GM19438 (cell line): ENCODE results near the gene UROC1.

Experiments
- ATAC-seq: cut with Tn5 transposase; IDR thresholded peaks from one replicate; pipeline ENCODE4 v1.9.1; 2021; ENCODE audit warnings: low read depth; ENCODE audit not compliant: unreplicated experiment

Gene UROC1

DNA sequence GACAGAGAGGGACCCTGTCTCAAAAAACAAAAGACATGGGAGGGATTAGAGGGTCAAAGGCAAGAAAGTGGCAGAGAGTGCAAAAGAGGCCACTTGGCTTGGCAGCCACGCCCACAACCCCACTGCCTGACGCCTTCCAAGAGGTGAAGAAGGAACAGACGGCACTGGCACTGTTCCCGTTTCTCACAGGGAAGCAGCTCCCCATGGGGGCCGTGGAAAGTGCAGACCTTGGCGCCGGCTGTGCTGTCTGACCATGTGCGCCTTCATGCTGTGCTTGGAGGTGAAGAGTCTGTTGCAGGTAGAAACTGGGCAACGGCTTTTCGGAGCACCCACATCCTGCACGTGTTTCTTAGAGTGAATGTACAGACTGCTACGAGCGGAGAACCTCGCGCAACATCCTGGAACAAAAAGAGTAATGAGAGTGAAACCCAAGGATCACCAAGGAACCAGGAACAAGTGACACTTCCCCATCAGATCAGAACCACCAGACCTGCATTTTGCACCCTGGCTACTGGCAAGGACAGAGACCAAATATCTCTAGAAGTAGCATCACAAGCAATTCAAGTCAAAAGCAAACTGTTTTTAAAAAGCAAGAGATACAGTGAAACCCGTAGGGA, 51.5 kb downstream of the UROC1 start:
- no peak for ATAC-seq

DNA sequence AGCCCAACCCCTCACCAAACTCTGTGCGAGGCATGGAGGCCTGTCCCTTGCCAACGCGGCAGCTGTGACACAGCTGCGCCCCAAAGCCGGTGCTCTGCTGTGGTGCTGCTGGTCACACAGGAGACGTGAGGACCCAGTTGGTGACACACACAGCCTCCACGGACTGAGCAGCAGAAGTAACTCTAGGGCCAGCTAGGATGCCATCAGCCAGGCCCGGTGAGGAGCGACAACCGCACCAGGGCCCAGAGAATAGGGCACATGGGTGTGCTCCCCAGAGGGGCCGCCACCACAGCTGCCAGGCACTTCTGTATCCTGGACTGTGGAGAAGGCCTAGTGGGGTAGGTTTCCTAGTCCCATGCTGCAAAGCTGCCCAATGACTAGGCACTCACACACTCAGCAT, 52.6 kb downstream of the UROC1 start:
- ATAC-seq = no peak

- no peak for ATAC-seq
Observed at GRCh38 chr3:126464494-126464893, 53.1 kb downstream of the UROC1 start.

GRCh38 chr3:126464093-126464492, 53.5 kb downstream of the UROC1 start:
- ATAC-seq = no peak

DNA sequence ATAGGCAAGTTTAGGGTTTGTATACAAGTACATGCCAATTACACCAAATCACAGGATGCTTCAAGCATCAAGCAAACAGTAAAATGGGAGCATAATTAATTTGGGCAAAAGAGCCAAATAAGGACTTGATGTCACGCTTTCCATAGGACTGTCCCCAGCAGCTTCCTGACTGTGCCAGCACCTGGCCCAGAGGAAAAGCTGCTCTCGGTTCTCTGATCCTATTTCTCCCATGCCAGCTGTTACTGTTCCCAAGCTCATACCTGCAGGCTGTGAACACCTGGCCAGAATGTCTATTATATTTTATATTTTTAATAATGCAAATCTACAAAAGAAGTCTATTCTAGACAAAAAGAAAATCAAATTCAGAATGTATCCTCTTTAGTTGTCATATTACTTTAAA, 54.1 kb downstream of the UROC1 start:
- ATAC-seq = no peak

- ATAC-seq = no peak
Observed at GRCh38 chr3:126461450-126462070, 56.0 kb downstream of the UROC1 start.

- no peak for ATAC-seq
Observed at GRCh38 chr3:126460381-126460780, 57.2 kb downstream of the UROC1 start.

GRCh38 chr3:126459763-126460127, 57.8 kb downstream of the UROC1 start:
- no peak for ATAC-seq

- no peak for ATAC-seq
Observed at GRCh38 chr3:126459111-126459762, 58.3 kb downstream of the UROC1 start.

DNA sequence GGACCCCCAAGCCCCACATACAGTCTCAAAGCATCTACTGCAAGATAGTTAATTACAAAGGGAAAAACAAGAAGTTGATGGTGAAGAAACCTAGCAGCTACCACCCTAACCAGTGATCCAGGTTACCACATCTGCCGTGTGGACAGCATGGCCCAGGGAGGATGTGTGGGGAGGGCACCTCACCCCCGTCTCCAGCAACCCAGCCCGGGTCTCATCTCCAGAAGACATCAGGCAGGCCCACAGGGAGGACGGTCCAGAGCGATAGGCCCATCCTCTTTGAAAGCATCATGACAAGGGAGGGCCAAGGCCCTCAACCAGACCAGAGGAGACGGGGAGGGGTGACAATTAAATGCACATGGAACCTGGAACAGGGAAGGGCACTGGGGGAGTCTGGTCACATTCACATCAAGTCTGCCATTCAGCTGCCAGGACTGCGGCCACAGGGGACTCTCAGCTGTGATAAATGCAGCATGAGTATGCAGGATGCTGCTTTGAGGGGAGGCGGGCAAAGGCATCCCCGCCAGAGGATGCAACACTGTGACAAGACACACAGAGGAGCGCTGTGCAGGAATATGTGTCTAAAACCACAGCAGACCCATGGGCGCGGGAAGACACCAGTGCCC, 60.7 kb downstream of the UROC1 start:
- ATAC-seq = no peak

GRCh38 chr3:126456211-126456610, 61.4 kb downstream of the UROC1 start:
- no peak for ATAC-seq

DNA sequence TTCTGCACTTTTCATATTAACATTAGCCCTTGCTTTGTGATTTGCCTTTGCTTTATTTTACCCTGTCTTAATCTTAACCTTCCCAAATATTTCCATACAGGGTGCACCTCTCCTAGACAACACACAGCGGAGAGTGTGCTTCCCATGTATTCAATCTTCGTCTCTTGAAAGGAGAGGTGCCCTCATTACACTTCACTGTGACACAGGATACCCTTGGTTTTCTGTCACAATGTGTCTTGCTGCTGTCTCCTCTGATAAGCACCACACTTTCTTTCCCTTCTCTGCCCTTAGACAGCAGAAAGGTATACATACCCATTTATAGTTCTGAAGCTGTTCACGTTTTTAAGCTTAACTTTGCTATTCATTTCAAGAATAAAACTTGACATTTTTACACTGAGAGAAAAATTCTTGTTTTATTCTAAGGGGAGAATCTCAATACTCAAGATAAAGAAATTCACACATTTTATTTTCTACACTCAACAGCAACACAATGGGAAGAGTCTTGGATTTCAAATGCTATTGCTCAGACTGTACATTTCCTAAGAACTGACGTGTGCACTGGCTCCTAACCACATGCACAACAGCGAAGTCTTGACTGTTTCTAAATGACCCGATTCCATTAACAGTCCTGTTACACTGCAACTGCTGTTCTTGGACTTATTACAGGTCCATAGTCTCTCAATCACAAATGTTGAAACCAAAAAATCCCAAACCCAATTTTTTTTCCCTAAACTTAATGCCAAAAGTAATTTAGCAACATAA, 63.0 kb downstream of the UROC1 start:
- ATAC-seq = no peak

DNA sequence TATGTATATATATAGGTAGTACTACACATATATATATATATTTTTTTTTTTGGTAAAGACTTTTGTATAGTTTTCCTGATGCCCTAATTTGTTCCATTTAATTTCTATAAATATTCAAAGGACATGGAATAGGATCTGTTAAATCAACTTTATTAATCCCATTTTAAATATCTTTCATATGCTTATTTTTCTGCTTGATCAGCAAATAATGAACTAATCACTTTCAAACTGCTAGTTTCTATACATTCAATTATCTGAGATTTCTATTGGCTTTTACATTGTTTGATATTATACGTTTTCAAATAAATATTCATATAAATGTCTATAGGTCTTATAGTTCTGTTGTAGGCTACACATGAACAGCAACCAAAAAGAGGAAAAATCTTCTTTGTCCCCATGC, 63.5 kb downstream of the UROC1 start:
- no peak for ATAC-seq

DNA sequence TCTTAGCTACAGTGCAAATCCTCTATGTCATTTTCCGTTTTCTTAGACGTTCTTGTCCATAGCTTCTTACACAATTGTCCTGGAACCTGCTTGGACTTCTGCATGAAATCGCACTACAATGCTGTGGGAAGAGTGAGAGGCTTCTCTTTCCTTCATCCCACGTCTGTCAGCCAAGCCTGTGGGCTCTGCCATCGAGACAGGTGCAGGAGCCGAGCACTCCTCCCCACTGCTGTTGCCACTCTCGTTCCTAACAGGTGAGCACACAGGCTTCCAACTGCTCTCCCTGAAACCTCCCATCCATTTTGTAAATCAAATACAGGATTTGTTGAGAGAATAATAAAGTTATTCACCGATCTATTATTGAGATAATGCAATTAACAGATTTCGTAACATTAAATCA, 65.4 kb downstream of the UROC1 start:
- no peak for ATAC-seq

- ATAC-seq = no peak
Observed at GRCh38 chr3:126451511-126451910, 66.1 kb downstream of the UROC1 start.

- no peak for ATAC-seq
Observed at GRCh38 chr3:126450744-126451143, 66.8 kb downstream of the UROC1 start.

DNA sequence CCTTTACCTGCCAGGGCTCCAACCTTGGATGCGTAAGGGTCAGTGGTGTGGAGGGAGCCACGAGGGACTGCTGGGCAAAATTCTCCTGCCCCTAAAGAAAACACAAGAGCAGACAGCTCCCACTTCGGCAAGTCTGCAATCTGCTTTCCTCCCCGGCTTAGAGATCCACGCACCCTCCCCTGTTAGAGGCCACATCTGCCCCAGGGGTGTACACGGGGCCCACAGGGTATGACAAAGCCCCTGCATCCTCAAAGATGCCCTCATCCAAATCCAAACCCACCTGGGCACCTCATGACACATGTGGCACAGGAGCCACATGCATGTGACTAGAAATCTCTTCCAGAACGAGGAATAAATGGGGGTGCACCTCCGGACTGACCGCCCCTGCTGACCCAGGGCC, 67.4 kb downstream of the UROC1 start:
- ATAC-seq = no peak

DNA sequence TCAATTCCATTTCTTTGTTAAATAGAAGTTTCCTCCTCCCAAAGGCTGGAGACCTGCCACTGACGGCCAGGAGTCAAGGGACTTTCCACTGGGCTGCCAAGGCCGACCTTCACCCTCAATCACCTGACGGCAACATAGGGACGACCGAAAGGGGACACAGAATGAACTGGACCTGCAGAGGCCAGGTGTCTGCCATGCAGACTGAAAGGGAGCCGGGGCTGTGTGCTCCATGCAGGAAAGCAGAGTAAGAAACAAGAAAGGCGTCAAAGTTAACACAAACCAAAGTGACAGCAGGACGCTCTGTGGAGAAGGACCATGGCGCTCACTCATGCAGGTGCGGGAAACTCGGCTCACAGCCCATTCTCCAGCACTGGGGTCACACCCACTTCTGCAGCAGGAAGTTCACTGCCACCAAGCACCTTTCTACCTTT, 67.9 kb downstream of the UROC1 start:
- no peak for ATAC-seq

DNA sequence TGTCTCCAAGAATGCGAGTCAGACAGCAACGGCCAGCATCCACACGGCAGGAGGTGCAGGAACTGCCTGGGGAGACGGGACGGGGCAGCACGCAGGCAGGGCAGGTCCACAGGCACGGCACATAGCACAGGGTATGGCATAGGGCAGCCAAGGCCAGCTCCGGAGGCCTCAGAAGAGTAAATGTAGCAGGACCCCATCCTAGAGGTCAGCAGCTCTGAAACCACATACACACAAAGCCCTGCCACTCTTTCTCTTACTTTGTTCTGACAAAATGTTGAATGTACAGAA, 68.7 kb downstream of the UROC1 start:
- ATAC-seq = no peak

- ATAC-seq = no peak
Observed at GRCh38 chr3:126448136-126448892, 69.3 kb downstream of the UROC1 start.
